Stimulated activated CD8-positive, alpha-beta memory T cell treated with anti-CD3 and anti-CD28 coated beads, Interleukin-15, amount 100 ng/mL, for 24 hours (primary cell): ENCODE measurements around the gene RFPL3.
"Not testable (repeated sequence)": the region's sequence is repeated elsewhere in the genome, so short reads cannot be mapped to it uniquely, and the experiment has no call there.

Experiments used
- DNase-seq: peaks from one replicate; pipeline ENCODE4 v3.0.0-alpha.2; 2020; ENCODE audit warnings: low read depth

RFPL3 gene

GRCh38 chr22:32357567-32357966, at the start of gene RFPL3:
Gene RFPL3 (plus strand): TSS chr22:32357867. CDS start chr22:32358072, 205 bp downstream.
- not testable (repeated sequence) for DNase-seq

GRCh38 chr22:32308191-32308590, 49.5 kb upstream of the RFPL3 start:
- no peak for DNase-seq

- no peak for DNase-seq
Measured at GRCh38 chr22:32308934-32309333, 48.7 kb upstream of the RFPL3 start.

GRCh38 chr22:32309585-32310251, 47.9 kb upstream of the RFPL3 start:
- no peak for DNase-seq

GRCh38 chr22:32310777-32311176, 46.9 kb upstream of the RFPL3 start:
- no peak for DNase-seq

GRCh38 chr22:32311551-32312071, 46.1 kb upstream of the RFPL3 start:
- DNase-seq, result no peak

GRCh38 chr22:32312748-32313147, 44.9 kb upstream of the RFPL3 start:
- DNase-seq, result no peak

- no peak for DNase-seq
Measured at GRCh38 chr22:32313532-32313931, 44.1 kb upstream of the RFPL3 start.

GRCh38 chr22:32317524-32317923, 40.1 kb upstream of the RFPL3 start:
- DNase-seq, result no peak

- DNase-seq, result no peak
Measured at GRCh38 chr22:32318361-32318760, 39.3 kb upstream of the RFPL3 start.

GRCh38 chr22:32319861-32320406, 37.7 kb upstream of the RFPL3 start:
- DNase-seq, result no peak

GRCh38 chr22:32322986-32323385, 34.7 kb upstream of the RFPL3 start:
- DNase-seq, result no peak

GRCh38 chr22:32323513-32324164, 34.0 kb upstream of the RFPL3 start:
- no peak for DNase-seq

GRCh38 chr22:32324505-32325415, 32.9 kb upstream of the RFPL3 start:
- DNase-seq, result no peak

GRCh38 chr22:32325416-32325801, 32.3 kb upstream of the RFPL3 start:
- no peak for DNase-seq

GRCh38 chr22:32325811-32326237, 31.8 kb upstream of the RFPL3 start:
- no peak for DNase-seq

- no peak for DNase-seq
Measured at GRCh38 chr22:32326647-32327046, 31.0 kb upstream of the RFPL3 start.

GRCh38 chr22:32327066-32327465, 30.6 kb upstream of the RFPL3 start:
- no peak for DNase-seq

- no peak for DNase-seq
Measured at GRCh38 chr22:32327596-32328171, 30.0 kb upstream of the RFPL3 start.

GRCh38 chr22:32328306-32329201, 29.1 kb upstream of the RFPL3 start:
- no peak for DNase-seq

- DNase-seq, result no peak
Measured at GRCh38 chr22:32329202-32329645, 28.4 kb upstream of the RFPL3 start.
